Activated CD8-positive, alpha-beta T cell treated with anti-CD3 and anti-CD28 coated beads for 36 hours (primary cell): ENCODE results near the gene RAB26. TPM values are rescaled to one million over a fixed set of nuclear protein-coding genes. Genes with fewer than 3 reads are reported as not detected.
A peak's percentile ranks its signal among the peaks of the same experiment; 100 is the strongest.
"Not testable (repeated sequence)": the region's sequence is repeated elsewhere in the genome, so short reads cannot be mapped to it uniquely, and the experiment has no call there.

Source experiments
- ATAC-seq: fragments of 200-7000 bp; cut with Tn5 transposase; one replicate; pipeline ENCODE4 v1.10.0; 2021; ENCODE audit warnings: mild to moderate bottlenecking, moderate library complexity
- CTCF ChIA-PET: fragments of 350-600 bp; sonication (Branson Sonifier 250); formaldehyde crosslinking; loops from one replicate; lab custom pipeline; 2021; ENCODE audit warnings: antibody characterized with exemption; lab: Charles Lee
- POLR2A ChIA-PET: fragments of 350-600 bp; sonication (Branson Sonifier 250); formaldehyde crosslinking; loops from one replicate; lab custom pipeline; 2021; ENCODE audit warnings: antibody characterized with exemption; lab: Charles Lee
- DNase-seq: peaks from one replicate; pipeline ENCODE4 v3.0.0-alpha.2; 2020
- H3K27ac Mint-ChIP-seq: one replicate; pipeline ENCODE4 v1.8.0; 2021; ENCODE audit warnings: mild to moderate bottlenecking, mixed read lengths
- H3K27me3 Mint-ChIP-seq: one replicate; pipeline ENCODE4 v1.8.0; 2021; ENCODE audit warnings: mixed read lengths
- H3K36me3 Mint-ChIP-seq: one replicate; pipeline ENCODE4 v1.8.0; 2021; ENCODE audit warnings: low read depth, mixed read lengths
- H3K4me1 Mint-ChIP-seq: one replicate; pipeline ENCODE4 v1.8.0; 2021; ENCODE audit warnings: low read depth, mixed read lengths
- H3K4me3 Mint-ChIP-seq: one replicate; pipeline ENCODE4 v1.8.0; 2021; ENCODE audit warnings: mild to moderate bottlenecking, moderate library complexity, mixed read lengths
- H3K9me3 Mint-ChIP-seq: one replicate; pipeline ENCODE4 v1.8.0; 2021; ENCODE audit warnings: mixed read lengths
- intact Hi-C: fragments of 100-400 bp; cut with micrococcal nuclease; formaldehyde crosslinking; loops from one replicate; pipeline ENCODE4 v1.10.0; 2022
- microRNA-seq: library from miRNA; unstranded; fragments of <30 nt; microRNA quantifications from one replicate; pipeline ENCODE4 v1.2.0, GENCODE V29; 2022; ENCODE audit warnings: borderline microRNAs expressed, borderline replicate concordance
- total RNA-seq, 2 experiments: library from RNA; stranded (reverse); gene quantifications; one replicate each; pipeline ENCODE4 v1.2.3, GENCODE V29; 2021
- TF ChIP-seq, protein P1 (sequence below): fragments of 200-600 bp; IDR thresholded peaks from one replicate; pipeline ENCODE4 v1.8.0; 2022; ENCODE audit warnings: antibody characterized with exemption, mild to moderate bottlenecking

Gene RAB26
- total RNA-seq, 2 experiments from 2014 or later: 0.34 to 0.49 TPM

DNA sequence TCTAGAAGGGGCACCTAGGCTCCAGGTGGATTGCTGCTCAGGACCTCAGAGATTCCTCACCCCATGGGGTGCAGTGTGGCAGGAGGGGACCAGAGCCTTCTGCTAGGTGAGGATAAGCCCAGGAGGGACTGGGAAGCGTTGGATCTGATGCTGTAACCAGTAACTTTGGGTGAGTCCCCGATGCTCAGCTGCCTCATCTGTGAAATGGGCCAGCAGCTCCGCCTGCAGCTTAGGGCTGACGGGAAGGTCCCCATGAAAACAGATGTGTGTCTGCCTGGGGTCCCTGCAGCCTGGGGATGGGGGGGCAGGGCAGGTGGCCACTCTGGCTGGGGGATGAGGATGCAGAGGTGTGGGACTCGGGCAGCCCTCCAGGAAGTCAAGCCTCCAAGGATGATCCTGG is 50.7 kb downstream of the RAB26 start:
- ChIA-PET POLR2A (interaction anchor here (1.2 to 3.6 kb wide), 2 partner anchors 44 to 52 kb away, joined by 3 to 18 read pairs; partner anchors contain the start of genes ECI1 and TRAF7), CTCF (no interaction called here)
- H3K9me3 Mint-ChIP-seq: no peaks in the 10 kb centered on the region
- no peak for DNase-seq
- TF ChIP-seq, protein P1, sequence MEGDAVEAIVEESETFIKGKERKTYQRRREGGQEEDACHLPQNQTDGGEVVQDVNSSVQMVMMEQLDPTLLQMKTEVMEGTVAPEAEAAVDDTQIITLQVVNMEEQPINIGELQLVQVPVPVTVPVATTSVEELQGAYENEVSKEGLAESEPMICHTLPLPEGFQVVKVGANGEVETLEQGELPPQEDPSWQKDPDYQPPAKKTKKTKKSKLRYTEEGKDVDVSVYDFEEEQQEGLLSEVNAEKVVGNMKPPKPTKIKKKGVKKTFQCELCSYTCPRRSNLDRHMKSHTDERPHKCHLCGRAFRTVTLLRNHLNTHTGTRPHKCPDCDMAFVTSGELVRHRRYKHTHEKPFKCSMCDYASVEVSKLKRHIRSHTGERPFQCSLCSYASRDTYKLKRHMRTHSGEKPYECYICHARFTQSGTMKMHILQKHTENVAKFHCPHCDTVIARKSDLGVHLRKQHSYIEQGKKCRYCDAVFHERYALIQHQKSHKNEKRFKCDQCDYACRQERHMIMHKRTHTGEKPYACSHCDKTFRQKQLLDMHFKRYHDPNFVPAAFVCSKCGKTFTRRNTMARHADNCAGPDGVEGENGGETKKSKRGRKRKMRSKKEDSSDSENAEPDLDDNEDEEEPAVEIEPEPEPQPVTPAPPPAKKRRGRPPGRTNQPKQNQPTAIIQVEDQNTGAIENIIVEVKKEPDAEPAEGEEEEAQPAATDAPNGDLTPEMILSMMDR: no peak
- H3K4me1 Mint-ChIP-seq: peaks cover 3% of the 10 kb centered on the region
- intact Hi-C loops: no loop called here
- no peak for ATAC-seq
- H3K27me3 Mint-ChIP-seq: peaks cover 23% of the 10 kb centered on the region
- H3K27ac Mint-ChIP-seq: no peak overlapping the region
- H3K4me3 Mint-ChIP-seq: no peak overlapping the region
- H3K36me3 Mint-ChIP-seq: no peaks in the 10 kb centered on the region

DNA sequence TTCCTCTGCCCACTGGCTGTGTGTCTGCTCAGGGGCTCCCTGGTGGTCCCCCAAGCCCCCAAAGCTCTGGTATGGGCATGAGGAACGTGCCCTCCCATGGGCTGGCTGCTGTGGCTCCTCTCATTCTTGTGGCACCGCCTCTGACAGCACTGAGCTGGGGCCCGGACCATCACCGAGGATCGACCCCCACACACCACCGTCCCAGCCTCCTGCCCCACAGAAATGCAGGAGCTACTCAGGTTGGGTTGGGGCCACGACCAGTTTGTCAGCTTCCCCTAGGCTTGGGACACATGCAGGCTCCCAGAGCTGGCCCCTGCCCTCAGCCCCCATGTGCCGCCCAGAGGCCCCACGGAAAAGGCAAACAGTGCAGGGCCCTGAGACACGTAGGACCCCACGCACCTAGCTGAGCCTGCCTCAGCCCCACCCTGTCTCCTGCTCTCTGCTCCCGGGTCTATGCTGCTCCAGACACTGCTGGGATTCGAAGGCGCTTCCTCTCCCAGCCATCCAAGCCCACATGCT is 51.3 kb downstream of the RAB26 start:
- ChIA-PET CTCF (no interaction called here), POLR2A (interaction anchor here (3.6 kb wide), 1 partner anchor 44 kb away, joined by 18 read pairs; the partner anchor contains the start of gene TRAF7)
- Mint-ChIP-seq H3K27ac (no peak overlapping the region), H3K4me3 (no peak overlapping the region), H3K9me3 (no peaks in the 10 kb centered on the region), H3K36me3 (no peaks in the 10 kb centered on the region), H3K27me3 (peaks cover 23% of the 10 kb centered on the region), H3K4me1 (peaks cover 7% of the 10 kb centered on the region)
- intact Hi-C loops: no loop called here
- DNase-seq (no peak), ATAC-seq (no peak)
- TF ChIP-seq, protein P1: no peak

DNA sequence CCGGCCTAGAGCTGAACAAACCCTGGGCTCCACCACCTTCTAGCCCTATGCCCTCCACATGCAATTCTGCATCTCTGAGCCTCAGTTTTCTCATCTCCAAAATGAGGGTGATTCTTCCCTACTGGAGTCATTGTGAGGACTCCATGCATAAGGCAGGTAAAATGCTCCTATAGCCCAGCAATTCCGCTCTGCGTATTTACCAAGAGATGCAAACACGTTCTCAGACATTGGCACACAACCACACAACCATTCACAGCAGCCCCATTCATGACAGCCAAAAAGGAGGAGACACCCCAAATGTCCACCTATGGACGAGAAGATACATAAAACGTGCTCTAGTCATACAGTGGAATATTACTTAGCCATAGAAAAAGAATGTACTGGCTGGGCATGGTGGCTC is 51.9 kb downstream of the RAB26 start:
- Mint-ChIP-seq H3K9me3 (no peaks in the 10 kb centered on the region), H3K27ac (no peak overlapping the region), H3K27me3 (peaks cover 17% of the 10 kb centered on the region), H3K4me1 (peaks cover 6% of the 10 kb centered on the region), H3K36me3 (no peaks in the 10 kb centered on the region), H3K4me3 (no peak overlapping the region)
- DNase-seq (no peak), ATAC-seq (no peak)
- ChIA-PET CTCF (no interaction called here), POLR2A (interaction anchor here (3.6 kb wide), 1 partner anchor 45 kb away, joined by 18 read pairs; the partner anchor contains the start of gene TRAF7)
- TF ChIP-seq, protein P1: no peak
- intact Hi-C loops: no loop called here

DNA sequence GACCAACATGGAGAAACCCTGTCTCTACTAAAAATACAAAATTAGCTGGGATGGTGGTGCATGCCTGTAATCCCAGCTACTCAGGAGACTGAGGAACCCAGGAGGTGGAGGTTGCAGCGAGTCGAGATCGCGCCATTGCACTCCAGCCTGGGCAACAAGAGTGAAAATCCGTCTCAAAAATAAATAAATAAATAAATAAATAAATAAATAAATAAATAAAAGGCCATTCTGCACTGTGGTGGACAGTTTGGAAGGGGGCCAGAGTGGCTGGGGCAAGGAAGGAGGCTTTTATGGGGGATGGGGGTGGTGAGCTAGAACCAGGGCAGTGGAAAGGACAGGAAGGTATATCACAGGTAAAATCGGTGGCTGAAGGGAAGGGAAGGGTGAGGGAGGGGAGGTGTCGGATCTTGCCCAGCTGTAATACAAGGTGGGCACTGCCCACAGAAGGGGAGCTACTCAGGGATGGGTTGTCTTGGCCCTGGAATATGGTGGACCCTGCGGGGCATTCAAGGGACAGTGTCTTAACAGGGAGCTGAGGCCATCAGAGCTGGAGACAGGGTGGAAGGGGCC is 54.8 kb downstream of the RAB26 start:
- Mint-ChIP-seq H3K4me1 (peaks cover 17% of the 10 kb centered on the region), H3K4me3 (peak overlapping the region; percentile 88), H3K36me3 (peaks cover 21% of the 10 kb centered on the region)
- ATAC-seq, DNase-seq, H3K27me3 Mint-ChIP-seq, H3K27ac Mint-ChIP-seq, intact Hi-C loops, H3K9me3 Mint-ChIP-seq: not testable (repeated sequence)
- ChIA-PET CTCF (interaction anchor here (0.6 to 2.0 kb wide), 2 partner anchors 8 to 233 kb away, joined by 3 to 11 read pairs; no protein-coding TSS in a partner anchor), POLR2A (interaction anchor here (1.3 to 10.2 kb wide), 4 partner anchors 9 to 48 kb away, joined by 3 to 95 read pairs (median 6); partner anchors contain the start of genes E4F1, ECI1 and TRAF7)

Small RNAs within 50 kb of the gene (microRNA-seq; reads per million reads assigned to microRNA genes)
- not detected for gene MIR3180-5
- 1.5 reads per million for gene MIR4516
- not detected for gene MIR6511B1

Other genes starting within 250 kb of the RAB26 start
- not detected for gene HS3ST6, start 230.2 kb upstream of the RAB26 start, total RNA-seq
- 10 to 100 TPM; 15.5 to 18.1 TPM for gene MSRB1, start 205.4 kb upstream of the RAB26 start, total RNA-seq
- not detected for gene RPL3L, start 193.9 kb upstream of the RAB26 start, total RNA-seq
- 100 to 1,000 TPM; 126 to 129 TPM for gene NDUFB10, start 189.1 kb upstream of the RAB26 start, total RNA-seq
- 1,000 to 10,000 TPM; 5,572 to 5,598 TPM for gene RPS2, start 183.8 kb upstream of the RAB26 start, total RNA-seq
- not detected for gene RNF151, start 181.8 kb upstream of the RAB26 start, total RNA-seq
- 10 to 100 TPM; 54.4 to 56.0 TPM for gene TBL3, start 176.6 kb upstream of the RAB26 start, total RNA-seq
- gene NOXO1, start 167.2 kb upstream of the RAB26 start, total RNA-seq: under 1 TPM in 1 of 2 experiments, not detected in 1; 0.31 TPM
- gene GFER, start 164.4 kb upstream of the RAB26 start, total RNA-seq: 10 to 100 TPM; 33.5 to 33.9 TPM
- 1 to 10 TPM; 5.4 to 7.2 TPM for gene SYNGR3, start 158.7 kb upstream of the RAB26 start, total RNA-seq
- 10 to 100 TPM; 85.5 to 90.3 TPM for gene ZNF598, start 138.8 kb upstream of the RAB26 start, total RNA-seq
- gene NPW, start 128.8 kb upstream of the RAB26 start, total RNA-seq: 10 to 100 TPM; 24.3 to 28.3 TPM
- 1 to 10 TPM; 2.8 to 3.0 TPM for gene NHERF2, start 121.7 kb upstream of the RAB26 start, total RNA-seq
- gene NTHL1, start 100.8 kb upstream of the RAB26 start, total RNA-seq: 10 to 100 TPM; 28.2 to 29.8 TPM
- gene TSC2, start 100.6 kb upstream of the RAB26 start, total RNA-seq: 10 to 100 TPM; 54.4 to 57.3 TPM
- 10 to 100 TPM; 74.7 to 85.1 TPM for gene PKD1, start 12.7 kb upstream of the RAB26 start, total RNA-seq
- 10 to 100 TPM; 74.8 to 80.2 TPM for gene TRAF7, start 7.2 kb downstream of the RAB26 start, total RNA-seq
- 1 to 10 TPM; 4.4 to 7.2 TPM for gene CASKIN1, start 48.0 kb downstream of the RAB26 start, total RNA-seq
- gene MLST8, start 56.8 kb downstream of the RAB26 start, total RNA-seq: 10 to 100 TPM; 70.0 to 70.7 TPM
- gene BRICD5, start 62.2 kb downstream of the RAB26 start, total RNA-seq: 1 to 10 TPM; 6.6 to 6.9 TPM
- 10 to 100 TPM; 19.8 to 20.1 TPM for gene PGP, start 66.2 kb downstream of the RAB26 start, total RNA-seq
- 10 to 100 TPM; 19.4 to 21.1 TPM for gene E4F1, start 75.0 kb downstream of the RAB26 start, total RNA-seq
- gene DNASE1L2, start 87.8 kb downstream of the RAB26 start, total RNA-seq: under 1 TPM; 0.32 to 0.51 TPM
- 10 to 100 TPM; 37.4 to 40.5 TPM for gene ECI1, start 103.0 kb downstream of the RAB26 start, total RNA-seq
- gene RNPS1, start 119.5 kb downstream of the RAB26 start, total RNA-seq: 100 to 1,000 TPM; 334 to 358 TPM
- 1 to 10 TPM; 2.9 to 3.6 TPM for gene ABCA3, start 192.1 kb downstream of the RAB26 start, total RNA-seq